ENCODE results near the gene PATL2.
"Not testable (repeated sequence)": the region's sequence is repeated elsewhere in the genome, so short reads cannot be mapped to it uniquely, and the experiment has no call there.

PATL2 gene

GRCh38 chr15:44692659-44693058 lies 18.5 kb downstream of the PATL2 start:
- Histone ChIP-seq H2AFZ (ENCODE audit: low read depth, low read length) (no peak overlapping the region), H3K36me3 (ENCODE audit: insufficient read depth, low read length) (no peaks in the 10 kb centered on the region), H3K27ac (ENCODE audit: low read length) (no peak overlapping the region), H3K27me3 (ENCODE audit: insufficient read depth, low read length, poor library complexity) (no peaks in the 10 kb centered on the region), H4K20me1 (ENCODE audit: insufficient read depth, low read length) (no peaks in the 10 kb centered on the region), H3K9ac (ENCODE audit: low read depth, low read length) (no peak overlapping the region), H3K4me1 (ENCODE audit: insufficient read depth, low read length) (no peaks in the 10 kb centered on the region), H3K4me2 (ENCODE audit: insufficient read depth, low read length) (no peak overlapping the region), H3K4me3 (ENCODE audit: low read depth in 1 of 2, low read length in 2 of 2) (no peak overlapping the region), H3K79me2 (ENCODE audit: insufficient read depth, low read length) (no peaks in the 10 kb centered on the region), H3K9me3 (ENCODE audit: insufficient read depth, low read length, severe bottlenecking) (no peaks in the 10 kb centered on the region)
- no peak for DNase-seq
- TF ChIP-seq EZH2 (IDR thresholded peaks at IDR 0.05; ENCODE audit: borderline replicate concordance, low read depth, low read length, severe bottlenecking): no peak
- TF ChIP-seq CTCF (IDR thresholded peaks at IDR 0.05; ENCODE audit: borderline replicate concordance, extremely low read depth, low read length, poor library complexity, severe bottlenecking): no peak
- ATAC-seq (ENCODE audit: insufficient read depth, low read depth): no peak

DNA sequence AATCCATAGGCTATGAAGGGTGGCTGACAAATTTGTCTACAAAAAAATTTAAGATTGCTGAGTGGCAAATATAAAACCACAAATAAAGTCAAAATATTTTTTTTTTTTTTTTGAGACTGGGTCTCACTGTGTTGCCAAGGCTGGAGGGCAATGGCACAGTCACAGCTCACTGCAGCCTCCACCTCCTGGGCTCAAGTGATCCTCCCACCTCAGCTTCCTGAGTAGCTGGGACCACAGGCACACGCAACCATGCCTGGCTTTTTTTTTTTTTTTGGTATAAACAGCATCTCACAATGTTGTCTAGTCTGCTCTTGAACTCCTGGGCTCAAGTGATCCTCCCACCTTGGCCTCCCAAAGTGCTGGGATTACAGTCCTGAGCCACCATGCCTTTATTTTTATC lies 20.9 kb downstream of the PATL2 start:
- not testable (repeated sequence) for H3K9ac ChIP-seq (ENCODE audit: low read depth, low read length); H3K9me3 ChIP-seq (ENCODE audit: insufficient read depth, low read length, severe bottlenecking); H3K36me3 ChIP-seq (ENCODE audit: insufficient read depth, low read length); H3K27ac ChIP-seq (ENCODE audit: low read length); H3K27me3 ChIP-seq (ENCODE audit: insufficient read depth, low read length, poor library complexity); H3K4me2 ChIP-seq (ENCODE audit: insufficient read depth, low read length); H2AFZ ChIP-seq (ENCODE audit: low read depth, low read length); H3K4me1 ChIP-seq (ENCODE audit: insufficient read depth, low read length); H3K4me3 ChIP-seq (ENCODE audit: low read depth in 1 of 2, low read length in 2 of 2); H4K20me1 ChIP-seq (ENCODE audit: insufficient read depth, low read length); H3K79me2 ChIP-seq (ENCODE audit: insufficient read depth, low read length)
- DNase-seq (peak; percentile 44), ATAC-seq (ENCODE audit: insufficient read depth, low read depth) (peak; percentile 64; the same call in 2 of the 3 replicates)

GRCh38 chr15:44689318-44689717 lies 21.8 kb downstream of the PATL2 start:
- H3K9ac ChIP-seq (ENCODE audit: low read depth, low read length); H2AFZ ChIP-seq (ENCODE audit: low read depth, low read length); H3K4me1 ChIP-seq (ENCODE audit: insufficient read depth, low read length); H3K9me3 ChIP-seq (ENCODE audit: insufficient read depth, low read length, severe bottlenecking); H3K4me2 ChIP-seq (ENCODE audit: insufficient read depth, low read length); H3K79me2 ChIP-seq (ENCODE audit: insufficient read depth, low read length); H3K27ac ChIP-seq (ENCODE audit: low read length); H3K27me3 ChIP-seq (ENCODE audit: insufficient read depth, low read length, poor library complexity); H3K36me3 ChIP-seq (ENCODE audit: insufficient read depth, low read length); H3K4me3 ChIP-seq (ENCODE audit: low read depth in 1 of 2, low read length in 2 of 2); DNase-seq; H4K20me1 ChIP-seq (ENCODE audit: insufficient read depth, low read length); ATAC-seq (ENCODE audit: insufficient read depth, low read depth): not testable (repeated sequence)

GRCh38 chr15:44682809-44683682 lies 28.1 kb downstream of the PATL2 start:
- peak overlapping the region; percentile 79 for H3K27ac ChIP-seq (ENCODE audit: low read length)
- peak; percentile 85 for DNase-seq
- H4K20me1 ChIP-seq (ENCODE audit: insufficient read depth, low read length); H3K27me3 ChIP-seq (ENCODE audit: insufficient read depth, low read length, poor library complexity); H3K36me3 ChIP-seq (ENCODE audit: insufficient read depth, low read length); H3K9me3 ChIP-seq (ENCODE audit: insufficient read depth, low read length, severe bottlenecking); H3K79me2 ChIP-seq (ENCODE audit: insufficient read depth, low read length): not testable (repeated sequence)
- peak; percentile 73 for ATAC-seq (ENCODE audit: insufficient read depth, low read depth)
- H3K9ac ChIP-seq (ENCODE audit: low read depth, low read length): peak overlapping the region; percentile 46
- H3K4me2 ChIP-seq (ENCODE audit: insufficient read depth, low read length): peak overlapping the region; percentile 51
- peak overlapping the region; percentile 63 for H2AFZ ChIP-seq (ENCODE audit: low read depth, low read length)
- H3K4me1 ChIP-seq (ENCODE audit: insufficient read depth, low read length): peaks cover 36% of the 10 kb centered on the region
- peak overlapping the region in 1 of 2 experiments; percentile 36; a peak in 1 of 4 replicates for H3K4me3 ChIP-seq (ENCODE audit: low read depth in 1 of 2, low read length in 2 of 2)

DNA sequence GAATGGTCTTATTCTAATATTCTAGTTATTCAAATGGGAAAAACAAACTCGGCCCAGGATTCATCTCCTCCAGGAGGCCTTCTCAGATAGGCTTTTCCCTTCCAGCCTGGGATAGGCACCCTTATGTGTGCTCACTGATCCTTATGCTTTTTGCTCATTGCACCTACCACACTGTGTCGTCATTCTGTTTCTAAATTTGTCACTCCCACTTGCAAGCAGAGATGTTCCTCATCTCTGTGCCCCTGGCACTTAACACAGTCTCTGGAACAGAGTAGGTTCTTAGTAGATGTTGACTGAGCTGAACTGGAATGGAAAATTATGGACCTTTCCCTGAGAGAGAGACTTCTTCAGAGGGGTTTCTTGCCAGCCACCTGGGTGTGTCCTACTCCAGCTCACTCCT lies 28.9 kb downstream of the PATL2 start:
- H2AFZ ChIP-seq (ENCODE audit: low read depth, low read length): no peak overlapping the region
- H3K27ac ChIP-seq (ENCODE audit: low read length): no peak overlapping the region; the same call in 1 of the 2 replicates
- no peaks in the 10 kb centered on the region for H3K27me3 ChIP-seq (ENCODE audit: insufficient read depth, low read length, poor library complexity)
- H3K4me2 ChIP-seq (ENCODE audit: insufficient read depth, low read length): no peak overlapping the region
- H3K4me1 ChIP-seq (ENCODE audit: insufficient read depth, low read length): peaks cover 44% of the 10 kb centered on the region
- ATAC-seq (ENCODE audit: insufficient read depth, low read depth) (no peak), DNase-seq (no peak)
- TF ChIP-seq EZH2 (IDR thresholded peaks at IDR 0.05; ENCODE audit: borderline replicate concordance, low read depth, low read length, severe bottlenecking) (no peak), CTCF (IDR thresholded peaks at IDR 0.05; ENCODE audit: borderline replicate concordance, extremely low read depth, low read length, poor library complexity, severe bottlenecking) (no peak)
- no peaks in the 10 kb centered on the region for H4K20me1 ChIP-seq (ENCODE audit: insufficient read depth, low read length)
- no peaks in the 10 kb centered on the region for H3K36me3 ChIP-seq (ENCODE audit: insufficient read depth, low read length)
- no peaks in the 10 kb centered on the region for H3K9me3 ChIP-seq (ENCODE audit: insufficient read depth, low read length, severe bottlenecking)
- no peak overlapping the region; the same call in 1 of the 2 replicates for H3K9ac ChIP-seq (ENCODE audit: low read depth, low read length)
- H3K79me2 ChIP-seq (ENCODE audit: insufficient read depth, low read length): no peaks in the 10 kb centered on the region
- no peak overlapping the region for H3K4me3 ChIP-seq (ENCODE audit: low read depth in 1 of 2, low read length in 2 of 2)
